Smooth muscle cell of the coronary artery (primary cell): ENCODE data around the gene SIAH1. TPM values are rescaled to one million over a fixed set of nuclear protein-coding genes. Genes with fewer than 3 reads are reported as not detected.

ENCODE experiments used
- total RNA-seq: library from RNA; depleted of rRNA; stranded (reverse); fragments of >200 nt; gene quantifications from 2 replicates; pipeline ENCODE4 v1.2.3, GENCODE V29; 2014; ENCODE audit warnings: low replicate concordance

The SIAH1 gene, protein sequence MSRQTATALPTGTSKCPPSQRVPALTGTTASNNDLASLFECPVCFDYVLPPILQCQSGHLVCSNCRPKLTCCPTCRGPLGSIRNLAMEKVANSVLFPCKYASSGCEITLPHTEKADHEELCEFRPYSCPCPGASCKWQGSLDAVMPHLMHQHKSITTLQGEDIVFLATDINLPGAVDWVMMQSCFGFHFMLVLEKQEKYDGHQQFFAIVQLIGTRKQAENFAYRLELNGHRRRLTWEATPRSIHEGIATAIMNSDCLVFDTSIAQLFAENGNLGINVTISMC
- 23.2 and 31.3 TPM in 2 replicates for total RNA-seq

DNA sequence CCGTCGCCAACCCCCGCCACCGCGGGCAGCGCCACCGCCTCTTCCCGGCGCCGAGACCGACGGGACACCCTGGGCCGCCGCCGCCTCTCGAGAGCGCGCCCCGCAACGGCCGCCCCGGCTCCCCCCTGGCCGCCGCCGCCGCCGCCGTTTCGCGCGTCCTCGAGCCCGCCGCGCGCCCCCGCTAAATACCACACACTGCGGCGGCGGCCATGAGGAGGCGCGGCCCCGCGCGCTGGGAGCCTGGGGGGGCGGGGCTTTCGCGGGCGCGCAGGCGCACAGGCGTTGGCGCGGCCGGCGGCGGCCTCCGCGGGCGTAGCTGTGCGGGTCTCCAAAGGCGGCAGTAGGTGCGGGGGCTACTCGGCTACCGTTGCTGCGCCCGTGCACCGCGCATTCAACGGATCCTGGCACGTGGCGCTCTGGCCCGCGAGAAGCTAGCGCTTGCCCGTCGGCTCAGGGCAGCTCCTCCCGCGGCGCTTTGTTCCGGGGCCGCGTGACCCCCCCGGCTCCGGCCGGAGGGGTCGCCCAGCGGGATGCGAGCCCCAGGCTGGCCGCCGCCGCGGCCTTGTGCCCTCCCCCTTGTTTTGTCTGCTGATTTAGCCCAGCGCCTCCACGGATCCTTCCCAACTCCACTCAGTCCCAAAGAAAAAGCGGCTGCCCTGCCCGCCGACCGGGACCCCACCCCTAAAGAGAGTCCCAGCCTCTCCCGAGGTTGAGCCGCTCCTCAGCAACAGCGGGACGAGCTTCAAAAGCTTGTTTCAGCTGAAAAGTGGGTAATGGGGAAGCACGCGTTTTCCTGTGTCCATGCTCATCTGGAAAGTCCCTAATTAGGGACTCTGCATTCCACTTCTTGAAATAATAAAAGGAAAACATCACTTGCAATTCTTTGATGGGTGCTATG lies at the start of gene SIAH1:
SIAH1 (minus strand) TSS at position 161 of the 898 bp plus-strand sequence. CDS start 22,985 bp downstream, outside the sequence.

Other genes with a start within 250 kb of the SIAH1 start
- not detected in 2 replicates for gene ABCC12, start 229.4 kb downstream of the SIAH1 start, total RNA-seq
- 46.3 and 55.7 TPM in 2 replicates for gene LONP2, start 141.1 kb downstream of the SIAH1 start, total RNA-seq
- gene ABCC11, start 137.9 kb downstream of the SIAH1 start, total RNA-seq: 0.08 TPM in 1 of 2 replicates, not detected in the other
- gene N4BP1, start 224.8 kb upstream of the SIAH1 start, total RNA-seq: 4.3 and 8.0 TPM in 2 replicates